ENCODE results near the gene FSTL4.

FSTL4 gene

GRCh38 chr5:133353741-133354140, 258.6 kb downstream of the FSTL4 start:
- TF ChIP-seq CTCF (IDR thresholded peaks at IDR 0.05; ENCODE audit: borderline replicate concordance, control extremely low read depth, extremely low read depth, insufficient read depth, missing control alignments) = no peak
- in situ Hi-C loops (cut with MboI; ENCODE audit: low sequenced_read_pairs, unreplicated experiment) = no loop called here
- no peak for DNase-seq (ENCODE audit: low spot score)

DNA sequence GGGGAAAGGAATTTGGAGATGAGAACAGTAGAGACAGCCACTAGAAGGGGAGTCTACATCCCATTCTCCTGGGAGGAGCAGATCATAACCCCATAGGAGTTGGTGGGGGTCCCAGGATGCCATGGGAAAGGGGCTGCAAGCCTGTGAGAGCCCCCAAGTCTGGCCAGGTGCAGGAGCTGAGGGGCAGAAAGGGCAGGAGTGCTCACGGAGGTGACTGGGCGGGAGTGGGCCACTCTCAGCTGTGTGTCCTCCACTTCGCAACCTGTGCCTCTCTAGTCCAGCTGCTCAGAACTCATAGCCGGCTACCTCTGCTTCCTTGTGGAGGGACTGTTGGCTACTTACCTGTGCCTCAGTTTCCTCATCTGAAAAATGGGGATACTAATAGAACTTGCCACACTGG, 263.9 kb downstream of the FSTL4 start:
- no peak for TF ChIP-seq CTCF (IDR thresholded peaks at IDR 0.05; ENCODE audit: borderline replicate concordance, control extremely low read depth, extremely low read depth, insufficient read depth, missing control alignments)
- in situ Hi-C loops (cut with MboI; ENCODE audit: low sequenced_read_pairs, unreplicated experiment) = no loop called here
- DNase-seq (ENCODE audit: low spot score) = no peak

- in situ Hi-C loops (cut with MboI; ENCODE audit: low sequenced_read_pairs, unreplicated experiment) = no loop called here
- no peak for DNase-seq (ENCODE audit: low spot score)
- peak; percentile 31 for TF ChIP-seq CTCF (IDR thresholded peaks at IDR 0.05; ENCODE audit: borderline replicate concordance, control extremely low read depth, extremely low read depth, insufficient read depth, missing control alignments)
Measured at GRCh38 chr5:133347039-133347438, 265.3 kb downstream of the FSTL4 start.

GRCh38 chr5:133344266-133344665, 268.1 kb downstream of the FSTL4 start:
- no peak for TF ChIP-seq CTCF (IDR thresholded peaks at IDR 0.05; ENCODE audit: borderline replicate concordance, control extremely low read depth, extremely low read depth, insufficient read depth, missing control alignments)
- in situ Hi-C loops (cut with MboI; ENCODE audit: low sequenced_read_pairs, unreplicated experiment) = no loop called here

GRCh38 chr5:133343196-133343595, 269.1 kb downstream of the FSTL4 start:
- in situ Hi-C loops (cut with MboI; ENCODE audit: low sequenced_read_pairs, unreplicated experiment) = no loop called here
- TF ChIP-seq CTCF (IDR thresholded peaks at IDR 0.05; ENCODE audit: borderline replicate concordance, control extremely low read depth, extremely low read depth, insufficient read depth, missing control alignments) = no peak
- DNase-seq (ENCODE audit: low spot score) = no peak

More at GRCh38 chr5:133344266-133344665, 268.1 kb downstream of the FSTL4 start:
- no peak for DNase-seq (ENCODE audit: low spot score)

DNA sequence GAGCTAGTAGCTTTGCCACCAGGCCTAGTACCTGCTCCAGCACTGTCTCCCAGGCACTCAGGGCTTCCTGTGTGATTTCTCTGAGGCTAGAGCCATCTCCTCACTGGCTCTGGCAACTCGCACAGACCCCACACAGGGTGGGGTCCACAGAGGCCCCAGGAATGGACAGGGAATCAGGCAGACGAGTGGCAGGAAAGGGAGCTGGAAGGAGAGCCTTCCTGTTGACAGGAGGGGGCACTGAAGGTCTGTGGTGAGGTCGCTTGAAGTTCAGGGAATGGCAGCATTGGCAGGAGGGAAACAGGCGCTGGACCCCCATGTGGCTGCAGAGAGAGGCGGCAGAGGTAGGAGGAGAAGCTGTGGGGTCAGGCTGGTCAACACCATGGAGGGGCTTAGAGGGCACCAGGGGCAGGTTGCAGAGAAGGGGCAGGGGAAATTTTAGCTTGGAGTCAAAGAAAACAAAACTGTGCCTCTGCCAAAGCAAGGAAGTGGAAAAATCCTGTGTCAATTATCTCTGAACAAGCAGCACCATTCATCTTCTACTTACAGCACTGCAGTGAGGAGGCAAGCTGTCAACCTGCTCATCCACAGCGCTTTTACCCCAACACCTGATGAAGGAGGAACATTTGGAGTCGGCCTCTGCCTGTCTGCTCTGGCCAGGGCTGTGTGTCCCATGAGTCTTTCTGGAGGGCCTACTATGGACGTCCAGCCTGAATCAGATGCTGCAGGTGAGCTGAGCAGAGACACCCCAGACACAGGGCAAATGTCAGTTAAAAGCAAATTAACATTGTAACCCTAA, 270.2 kb downstream of the FSTL4 start:
- DNase-seq (ENCODE audit: low spot score) = no peak
- in situ Hi-C loops (cut with MboI; ENCODE audit: low sequenced_read_pairs, unreplicated experiment) = no loop called here
- TF ChIP-seq CTCF (IDR thresholded peaks at IDR 0.05; ENCODE audit: borderline replicate concordance, control extremely low read depth, extremely low read depth, insufficient read depth, missing control alignments) = no peak

Measured in GM13976 (cell line).